DND-41 (cell line): Measurements from ENCODE around the gene SEC16A.

Source experiments
- ATAC-seq: fragments of 200-7000 bp; cut with Tn5 transposase; 3 replicates; pipeline ENCODE4 v1.9.1; 2021; ENCODE audit warnings: low read depth; ENCODE audit not compliant: insufficient read depth
- DNase-seq: peaks from one replicate; pipeline ENCODE4 v3.0.0-alpha.2; 2020
- H2AFZ ChIP-seq: 2 replicates; pipeline ENCODE4 v1.6.0; 2012; ENCODE audit warnings: low read depth, low read length
- H3K27ac ChIP-seq: 2 replicates; pipeline ENCODE4 v1.5.1; 2012; ENCODE audit warnings: low read length, inconsistent platforms
- H3K27me3 ChIP-seq: fragments of 200-600 bp; sonication (generic); 2 replicates; pipeline ENCODE4 v1.6.0; 2012; ENCODE audit warnings: low read length, mild to moderate bottlenecking, inconsistent platforms; ENCODE audit not compliant: insufficient read depth, poor library complexity
- H3K36me3 ChIP-seq: 2 replicates; pipeline ENCODE4 v1.5.1; 2012; ENCODE audit warnings: low read length, inconsistent platforms; ENCODE audit not compliant: insufficient read depth
- H3K4me1 ChIP-seq: 2 replicates; pipeline ENCODE4 v1.5.1; 2012; ENCODE audit warnings: mild to moderate bottlenecking, low read length; ENCODE audit not compliant: insufficient read depth
- H3K4me2 ChIP-seq: 2 replicates; pipeline ENCODE4 v1.6.0; 2012; ENCODE audit warnings: mild to moderate bottlenecking, moderate library complexity, low read length, inconsistent platforms; ENCODE audit not compliant: insufficient read depth
- H3K4me3 ChIP-seq, 2 experiments: fragments of 200-600 bp in 1 of 2; shearing (Covaris generic) in 1 of 2; 2 replicates each; pipeline ENCODE4 v1.5.1; 2012 to 2016; ENCODE audit warnings: inconsistent platforms in 2 of 2, low read length in 2 of 2, mild to moderate bottlenecking in 2 of 2, low read depth in 1 of 2, moderate library complexity in 1 of 2
- H3K79me2 ChIP-seq: 2 replicates; pipeline ENCODE4 v1.6.0; 2012; ENCODE audit warnings: low read length, inconsistent platforms; ENCODE audit not compliant: insufficient read depth
- H3K9ac ChIP-seq: 2 replicates; pipeline ENCODE4 v1.6.0; 2012; ENCODE audit warnings: low read depth, mild to moderate bottlenecking, inconsistent platforms, low read length, moderate library complexity
- H3K9me3 ChIP-seq: 2 replicates; pipeline ENCODE4 v1.5.1; 2012; ENCODE audit warnings: low read length, moderate library complexity, mild to moderate bottlenecking, inconsistent platforms; ENCODE audit not compliant: insufficient read depth, severe bottlenecking
- H4K20me1 ChIP-seq: 2 replicates; pipeline ENCODE4 v1.6.0; 2012; ENCODE audit warnings: low read length; ENCODE audit not compliant: insufficient read depth
- EZH2 ChIP-seq: IDR thresholded peaks from 3 replicates; pipeline ENCODE4 v1.6.1; 2012; ENCODE audit warnings: borderline replicate concordance, low read depth, mild to moderate bottlenecking, moderate library complexity, low read length, inconsistent platforms; ENCODE audit not compliant: severe bottlenecking
- TF ChIP-seq, protein P1 (sequence below): IDR thresholded peaks from 2 replicates; pipeline ENCODE4 v1.5.1; 2012; ENCODE audit warnings: borderline replicate concordance, low read length, moderate library complexity, mild to moderate bottlenecking; ENCODE audit not compliant: poor library complexity, severe bottlenecking; ENCODE audit errors: extremely low read depth

Gene SEC16A

DNA sequence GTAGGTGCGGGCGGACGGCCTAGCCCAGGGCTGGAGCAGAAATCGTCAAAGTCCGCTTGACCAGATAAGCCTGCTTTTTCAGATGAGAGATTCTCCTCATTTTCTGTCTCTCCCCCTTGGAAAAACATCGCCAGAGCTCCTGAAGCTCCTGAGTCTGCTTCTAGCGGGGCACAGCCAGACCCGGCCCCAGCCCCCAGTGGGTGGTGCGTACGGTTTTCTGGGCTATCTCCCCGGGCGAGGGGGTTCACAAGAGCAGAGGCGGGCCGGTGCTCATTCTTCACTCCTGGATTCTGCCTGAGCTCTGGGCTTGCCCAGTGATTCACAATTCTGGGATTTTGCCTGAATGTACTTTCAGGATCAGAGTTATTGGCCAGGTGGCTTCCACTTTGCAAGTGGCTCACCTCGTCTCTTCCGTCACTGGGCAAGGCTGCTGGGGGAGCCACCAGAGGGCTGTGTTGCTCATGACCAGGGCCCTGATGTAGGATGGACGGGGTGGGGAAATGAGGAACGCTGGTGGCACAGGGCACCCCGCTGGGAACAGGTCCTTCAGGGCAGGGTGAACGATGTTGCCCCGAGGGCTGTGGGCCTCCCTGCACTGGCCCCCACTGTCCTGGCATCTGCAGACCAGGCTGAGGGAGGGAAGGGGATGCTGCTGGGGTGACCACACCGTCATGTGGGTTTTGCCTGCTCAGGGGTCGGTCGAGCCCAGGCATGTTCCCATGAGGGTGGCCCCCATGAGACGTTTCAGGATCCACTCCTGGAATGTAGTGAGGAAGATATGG is 6.3 kb downstream of the SEC16A start:
- TF ChIP-seq, protein P1, sequence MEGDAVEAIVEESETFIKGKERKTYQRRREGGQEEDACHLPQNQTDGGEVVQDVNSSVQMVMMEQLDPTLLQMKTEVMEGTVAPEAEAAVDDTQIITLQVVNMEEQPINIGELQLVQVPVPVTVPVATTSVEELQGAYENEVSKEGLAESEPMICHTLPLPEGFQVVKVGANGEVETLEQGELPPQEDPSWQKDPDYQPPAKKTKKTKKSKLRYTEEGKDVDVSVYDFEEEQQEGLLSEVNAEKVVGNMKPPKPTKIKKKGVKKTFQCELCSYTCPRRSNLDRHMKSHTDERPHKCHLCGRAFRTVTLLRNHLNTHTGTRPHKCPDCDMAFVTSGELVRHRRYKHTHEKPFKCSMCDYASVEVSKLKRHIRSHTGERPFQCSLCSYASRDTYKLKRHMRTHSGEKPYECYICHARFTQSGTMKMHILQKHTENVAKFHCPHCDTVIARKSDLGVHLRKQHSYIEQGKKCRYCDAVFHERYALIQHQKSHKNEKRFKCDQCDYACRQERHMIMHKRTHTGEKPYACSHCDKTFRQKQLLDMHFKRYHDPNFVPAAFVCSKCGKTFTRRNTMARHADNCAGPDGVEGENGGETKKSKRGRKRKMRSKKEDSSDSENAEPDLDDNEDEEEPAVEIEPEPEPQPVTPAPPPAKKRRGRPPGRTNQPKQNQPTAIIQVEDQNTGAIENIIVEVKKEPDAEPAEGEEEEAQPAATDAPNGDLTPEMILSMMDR = no peak
- TF ChIP-seq EZH2 = no peak
- no peak overlapping the region for H3K4me3 ChIP-seq
- DNase-seq (no peak), ATAC-seq (no peak)
- no peak overlapping the region for H3K27ac ChIP-seq
- peaks cover 98% of the 10 kb centered on the region for H3K79me2 ChIP-seq
- no peaks in the 10 kb centered on the region for H3K27me3 ChIP-seq
- peaks cover 77% of the 10 kb centered on the region for H3K36me3 ChIP-seq
- H2AFZ ChIP-seq = no peak overlapping the region
- H3K9ac ChIP-seq = no peak overlapping the region
- H4K20me1 ChIP-seq = peaks cover 84% of the 10 kb centered on the region
- H3K4me1 ChIP-seq = peaks cover 12% of the 10 kb centered on the region
- no peak overlapping the region for H3K4me2 ChIP-seq
- no peaks in the 10 kb centered on the region for H3K9me3 ChIP-seq

DNA sequence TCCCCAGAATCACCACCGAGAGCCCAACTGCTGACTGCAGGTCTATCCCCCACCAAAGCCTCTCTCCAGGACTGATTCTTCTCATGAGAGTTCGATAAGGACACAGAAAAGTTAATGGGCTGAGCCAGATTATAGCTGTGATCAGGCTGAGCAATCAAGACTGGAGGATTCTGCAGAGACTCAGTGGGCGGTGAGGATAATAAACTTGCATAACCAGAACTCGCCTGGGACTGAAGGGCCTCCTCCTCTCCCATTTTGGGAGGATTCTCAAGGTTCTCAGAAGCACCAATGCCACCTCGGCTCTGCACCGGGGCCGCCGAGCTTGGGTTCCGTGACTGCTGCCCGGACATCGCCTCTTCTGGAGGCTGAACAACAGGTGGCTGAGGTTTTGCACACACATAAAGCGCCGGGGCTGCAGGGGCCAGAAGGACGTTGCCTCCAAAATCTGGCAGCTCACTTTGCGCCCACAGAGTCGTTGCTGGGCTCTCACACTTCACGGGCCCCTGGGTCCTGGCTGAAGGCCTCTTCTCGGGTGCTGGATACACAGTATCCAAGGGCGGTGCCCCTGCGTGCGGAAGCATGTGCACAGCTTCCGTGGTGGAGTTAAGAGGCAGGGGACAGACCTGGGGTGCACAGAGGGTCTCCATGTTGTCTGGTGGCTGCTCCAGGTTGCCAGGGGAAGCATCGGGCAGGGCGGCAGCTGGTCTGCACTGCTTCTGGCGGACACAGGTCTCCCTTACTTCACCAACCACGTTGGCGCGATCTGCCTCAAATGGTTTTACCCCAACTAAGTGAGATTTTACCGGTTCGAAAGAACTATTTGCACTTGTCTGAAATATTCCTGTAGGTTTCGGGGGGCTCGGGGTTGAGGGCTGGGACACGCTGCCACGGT is 7.6 kb downstream of the SEC16A start:
- Histone ChIP-seq H3K36me3 (peaks cover 90% of the 10 kb centered on the region), H3K4me2 (no peak overlapping the region), H3K79me2 (peaks cover 100% of the 10 kb centered on the region), H2AFZ (no peak overlapping the region), H3K9ac (no peak overlapping the region), H3K27me3 (no peaks in the 10 kb centered on the region), H3K9me3 (no peaks in the 10 kb centered on the region), H3K4me3 (no peak overlapping the region), H3K4me1 (peaks cover 3% of the 10 kb centered on the region; the same call in 1 of the 2 replicates), H4K20me1 (peaks cover 89% of the 10 kb centered on the region), H3K27ac (no peak overlapping the region)
- ATAC-seq (no peak), DNase-seq (no peak)
- TF ChIP-seq, protein P1 = no peak
- no peak for TF ChIP-seq EZH2

DNA sequence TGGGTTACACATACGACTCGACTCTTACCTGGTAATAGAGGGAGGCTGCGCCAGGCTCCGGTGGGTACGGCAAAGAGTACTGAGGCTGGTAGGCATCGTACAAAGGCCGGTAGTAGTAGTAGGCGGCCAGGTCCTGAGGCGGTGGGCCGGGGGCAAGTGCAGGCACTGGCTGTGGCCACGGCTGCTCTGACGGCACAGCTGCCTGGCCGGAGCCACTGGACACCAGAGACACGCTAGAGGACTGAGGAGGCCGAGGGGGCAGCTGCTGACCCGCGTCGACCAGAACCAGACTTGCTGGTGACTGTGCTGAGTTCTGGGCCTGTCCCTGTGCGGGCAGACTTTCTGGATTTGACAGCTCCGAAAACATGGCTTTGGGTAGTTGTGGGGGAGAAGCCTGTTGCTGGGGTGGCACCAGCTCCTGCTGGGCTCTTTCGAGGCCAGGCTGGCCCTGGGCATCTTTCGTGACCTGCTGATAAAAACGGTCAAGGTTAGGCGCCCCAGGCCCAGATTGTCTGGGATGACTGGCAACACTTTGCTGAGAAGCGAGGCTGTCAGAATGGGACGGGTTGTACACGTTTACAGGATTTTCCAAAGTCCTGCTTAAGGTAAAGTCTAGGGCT is 8.7 kb downstream of the SEC16A start:
- H3K79me2 ChIP-seq = peaks cover 100% of the 10 kb centered on the region
- no peaks in the 10 kb centered on the region for H3K27me3 ChIP-seq
- no peak overlapping the region for H2AFZ ChIP-seq
- H3K36me3 ChIP-seq = peaks cover 93% of the 10 kb centered on the region
- peaks cover 87% of the 10 kb centered on the region for H4K20me1 ChIP-seq
- H3K27ac ChIP-seq = no peak overlapping the region
- TF ChIP-seq EZH2 = no peak
- TF ChIP-seq, protein P1 = no peak
- no peak overlapping the region for H3K9ac ChIP-seq
- no peak overlapping the region for H3K4me2 ChIP-seq
- no peaks in the 10 kb centered on the region for H3K9me3 ChIP-seq
- H3K4me1 ChIP-seq = no peaks in the 10 kb centered on the region
- no peak overlapping the region for H3K4me3 ChIP-seq
- no peak for DNase-seq
- no peak for ATAC-seq
